Fibroblast of the aortic adventitia (primary cell): ENCODE data around the gene WIPF2. TPM values are rescaled to one million over a fixed set of nuclear protein-coding genes. Genes with fewer than 3 reads are reported as not detected.

Source experiments
- DNase-seq: peaks from one replicate; pipeline ENCODE4 v3.0.0-alpha.2; 2010; ENCODE audit warnings: low read depth
- H3K4me3 ChIP-seq: 2 replicates; pipeline ENCODE4 v1.5.1; 2011; ENCODE audit warnings: low read depth, mild to moderate bottlenecking, control low read depth, low read length, moderate library complexity
- total RNA-seq: library from RNA; depleted of rRNA; stranded (reverse); fragments of >200 nt; gene quantifications from 2 replicates; pipeline ENCODE4 v1.2.3, GENCODE V29; 2012; ENCODE audit warnings: low replicate concordance
- TF ChIP-seq, protein P1 (sequence below): IDR thresholded peaks from 2 replicates; pipeline ENCODE4 v1.5.1; 2011; ENCODE audit warnings: mild to moderate bottlenecking, low read length, control low read depth, inconsistent platforms; ENCODE audit not compliant: insufficient read depth

The WIPF2 gene
- total RNA-seq, 1 donor = 9.6 TPM

DNA sequence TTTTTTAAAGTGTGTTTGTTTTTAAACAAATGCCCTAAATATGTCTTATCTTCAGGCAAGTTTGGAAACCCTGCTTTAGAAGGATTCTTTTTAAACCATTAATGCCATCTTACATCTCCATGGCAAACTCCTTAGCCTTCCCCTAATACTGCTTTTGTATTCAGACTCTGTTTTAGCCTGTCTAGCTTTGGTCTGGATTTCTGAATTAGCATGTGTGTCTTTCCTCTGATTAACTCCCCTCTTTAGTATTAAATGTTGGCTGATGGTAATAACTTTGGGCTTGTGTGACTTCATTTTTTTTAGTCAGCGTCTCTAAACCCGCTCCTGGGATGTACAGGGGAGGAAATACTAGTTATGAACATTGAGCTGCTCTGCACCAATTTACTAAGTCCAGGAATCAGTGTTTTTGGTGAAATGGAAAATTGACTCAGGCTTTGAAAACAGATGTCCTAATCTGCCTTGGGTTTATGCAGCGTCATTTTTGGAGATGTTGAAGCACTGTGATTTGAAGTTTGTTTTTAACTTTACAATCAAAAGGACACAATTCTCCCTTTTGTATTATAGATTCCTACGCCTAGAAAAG lies 22.2 kb downstream of the WIPF2 start:
- peak; percentile 19 for DNase-seq

DNA sequence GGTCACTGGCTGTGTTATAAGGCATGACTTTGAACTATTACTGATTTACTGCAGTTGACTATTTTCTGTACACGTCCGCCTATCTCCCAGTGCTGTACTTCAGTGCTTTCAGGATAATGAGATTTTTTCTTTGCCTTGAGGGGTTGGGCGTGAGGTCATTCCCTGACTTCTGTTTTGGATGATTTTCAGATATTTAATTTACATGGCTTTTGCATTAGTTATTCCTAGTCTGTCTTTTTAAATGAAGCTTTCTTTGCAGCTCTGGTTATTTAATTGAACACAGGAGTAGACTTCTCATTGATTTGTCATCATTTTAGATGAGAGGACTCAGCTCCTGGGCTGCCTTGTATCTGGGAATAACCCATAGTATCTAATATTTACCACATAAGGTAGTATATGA lies 23.7 kb downstream of the WIPF2 start:
- TF ChIP-seq, protein P1, sequence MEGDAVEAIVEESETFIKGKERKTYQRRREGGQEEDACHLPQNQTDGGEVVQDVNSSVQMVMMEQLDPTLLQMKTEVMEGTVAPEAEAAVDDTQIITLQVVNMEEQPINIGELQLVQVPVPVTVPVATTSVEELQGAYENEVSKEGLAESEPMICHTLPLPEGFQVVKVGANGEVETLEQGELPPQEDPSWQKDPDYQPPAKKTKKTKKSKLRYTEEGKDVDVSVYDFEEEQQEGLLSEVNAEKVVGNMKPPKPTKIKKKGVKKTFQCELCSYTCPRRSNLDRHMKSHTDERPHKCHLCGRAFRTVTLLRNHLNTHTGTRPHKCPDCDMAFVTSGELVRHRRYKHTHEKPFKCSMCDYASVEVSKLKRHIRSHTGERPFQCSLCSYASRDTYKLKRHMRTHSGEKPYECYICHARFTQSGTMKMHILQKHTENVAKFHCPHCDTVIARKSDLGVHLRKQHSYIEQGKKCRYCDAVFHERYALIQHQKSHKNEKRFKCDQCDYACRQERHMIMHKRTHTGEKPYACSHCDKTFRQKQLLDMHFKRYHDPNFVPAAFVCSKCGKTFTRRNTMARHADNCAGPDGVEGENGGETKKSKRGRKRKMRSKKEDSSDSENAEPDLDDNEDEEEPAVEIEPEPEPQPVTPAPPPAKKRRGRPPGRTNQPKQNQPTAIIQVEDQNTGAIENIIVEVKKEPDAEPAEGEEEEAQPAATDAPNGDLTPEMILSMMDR = no peak
- H3K4me3 ChIP-seq = no peak overlapping the region
- DNase-seq = no peak

More for the DNA sequence above, 22.2 kb downstream of the WIPF2 start:
- H3K4me3 ChIP-seq = no peak overlapping the region
- TF ChIP-seq, protein P1 = no peak

DNA sequence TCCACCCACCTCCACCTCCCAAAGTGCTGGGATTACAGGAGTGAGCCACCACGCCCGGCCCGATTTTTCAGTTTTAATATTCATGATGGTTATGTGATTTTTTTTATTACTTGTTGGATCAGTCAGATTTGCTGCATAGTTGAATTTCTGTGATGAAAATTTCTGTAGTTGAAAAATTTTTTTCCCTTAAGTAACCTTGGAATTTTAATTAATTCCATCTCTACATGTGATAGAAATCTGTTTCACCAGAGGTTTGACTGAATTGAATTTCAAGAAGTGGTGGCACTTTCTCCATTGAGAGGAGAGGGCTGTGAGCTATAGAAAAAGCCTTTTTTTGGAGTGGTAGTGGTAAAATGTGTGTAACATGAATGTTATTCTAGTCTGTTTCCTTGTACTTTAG lies 24.7 kb downstream of the WIPF2 start:
- TF ChIP-seq, protein P1 = no peak
- DNase-seq = peak; percentile 11
- H3K4me3 ChIP-seq = no peak overlapping the region

DNA sequence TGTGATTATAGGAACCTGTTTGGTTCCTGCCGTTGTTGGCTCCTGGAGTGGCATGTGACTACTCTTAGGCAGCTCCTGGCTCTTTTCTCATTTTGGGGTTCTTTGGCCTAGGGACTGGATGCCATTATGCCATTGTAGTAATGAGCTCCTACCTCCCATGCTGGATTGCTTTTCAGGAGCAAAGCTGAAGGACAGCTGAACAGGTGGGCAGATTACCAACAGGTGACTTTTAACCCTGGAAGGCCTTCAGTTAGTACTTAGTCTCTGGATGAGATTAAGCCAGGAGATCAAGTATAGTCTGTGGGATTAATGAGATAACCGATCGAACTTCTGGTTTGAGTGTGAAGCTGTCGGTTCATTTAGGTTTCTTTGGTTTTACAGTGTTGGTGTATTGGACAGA lies 25.2 kb downstream of the WIPF2 start:
- DNase-seq = no peak
- H3K4me3 ChIP-seq = no peak overlapping the region

DNA sequence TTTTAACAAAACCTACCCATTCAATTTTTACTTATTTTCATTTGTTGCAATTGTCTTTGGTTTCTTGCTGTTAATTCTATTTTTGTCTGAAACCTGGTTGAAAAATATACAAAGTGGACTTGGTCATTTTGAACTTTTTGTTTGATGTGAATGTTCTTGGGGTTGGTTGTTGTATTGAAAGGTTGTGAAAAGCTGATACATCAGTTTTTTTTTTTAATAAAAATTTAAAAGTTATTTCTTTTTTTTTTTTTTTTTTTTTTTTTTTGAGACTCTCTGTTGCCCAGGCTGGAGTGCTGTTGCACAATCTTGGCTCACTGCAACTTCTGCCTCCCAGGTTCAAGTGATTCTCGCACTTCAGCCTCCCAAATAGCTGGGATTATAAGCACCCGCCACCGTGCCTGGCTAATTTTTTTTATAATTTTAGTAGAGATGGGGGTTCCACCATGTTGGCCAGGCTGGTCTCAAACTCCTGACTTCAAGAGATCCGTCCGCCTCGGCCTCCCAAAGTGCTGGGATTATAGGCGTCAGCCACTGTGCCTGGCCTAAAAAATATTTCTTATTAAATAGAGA lies 28.9 kb downstream of the WIPF2 start:
- no peak for DNase-seq
- TF ChIP-seq, protein P1 = no peak
- H3K4me3 ChIP-seq = no peak overlapping the region

More for the DNA sequence above, 25.2 kb downstream of the WIPF2 start:
- TF ChIP-seq, protein P1 = no peak

DNA sequence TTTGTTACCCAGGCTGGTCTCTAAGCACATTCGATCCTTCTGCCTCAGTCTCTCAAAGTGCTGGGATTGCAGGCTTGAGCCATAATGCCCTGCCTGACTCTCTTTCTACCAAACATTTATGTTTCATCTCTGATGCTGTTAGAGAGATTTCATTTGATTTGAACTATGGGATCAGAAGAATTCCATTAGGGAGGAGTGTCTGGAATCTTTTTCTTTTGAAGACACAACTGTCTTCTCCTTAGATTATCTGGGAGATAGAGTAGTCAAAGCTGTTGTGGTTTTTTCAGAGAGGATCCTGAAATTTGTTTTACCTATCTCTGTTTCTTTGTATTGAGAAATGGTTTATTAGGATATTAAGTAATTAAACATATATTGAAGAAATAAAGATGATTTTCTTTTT lies 29.4 kb downstream of the WIPF2 start:
- H3K4me3 ChIP-seq = no peak overlapping the region
- TF ChIP-seq, protein P1 = no peak
- DNase-seq = no peak

DNA sequence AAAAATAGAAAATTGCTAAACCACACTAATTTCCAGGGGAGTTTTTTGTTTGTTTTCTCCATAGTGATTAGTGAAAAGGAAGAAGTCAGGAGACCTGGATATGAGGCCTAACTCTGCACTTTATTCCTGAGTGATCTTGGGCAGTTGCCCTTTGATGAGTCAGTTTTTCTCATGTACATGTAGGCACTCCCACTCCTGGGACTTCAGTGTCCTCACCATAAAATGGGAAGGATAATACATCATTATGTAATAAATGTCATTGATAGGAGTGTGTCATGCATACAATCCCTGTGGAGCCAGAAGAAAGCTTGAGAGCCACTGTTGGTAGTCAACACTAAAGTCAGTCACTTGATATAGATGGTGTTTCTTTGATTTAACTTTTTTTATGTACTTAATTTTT lies 32.5 kb downstream of the WIPF2 start:
- H3K4me3 ChIP-seq = no peak overlapping the region
- TF ChIP-seq, protein P1 = no peak
- DNase-seq = peak; percentile 82
